Stimulated activated CD4-positive, alpha-beta T cell treated with anti-CD3 and anti-CD28 coated beads, Interleukin-4, amount 100 ng/mL, for 48 hours (primary cell): ENCODE measurements around the gene ZNF793.
A peak's percentile ranks its signal among the peaks of the same experiment; 100 is the strongest.

Source experiments
- DNase-seq, 2 donors: peaks; one replicate each; pipeline ENCODE4 v3.0.0-alpha.2; 2020; ENCODE audit warnings: low read depth in 2 of 2

The ZNF793 gene

DNA sequence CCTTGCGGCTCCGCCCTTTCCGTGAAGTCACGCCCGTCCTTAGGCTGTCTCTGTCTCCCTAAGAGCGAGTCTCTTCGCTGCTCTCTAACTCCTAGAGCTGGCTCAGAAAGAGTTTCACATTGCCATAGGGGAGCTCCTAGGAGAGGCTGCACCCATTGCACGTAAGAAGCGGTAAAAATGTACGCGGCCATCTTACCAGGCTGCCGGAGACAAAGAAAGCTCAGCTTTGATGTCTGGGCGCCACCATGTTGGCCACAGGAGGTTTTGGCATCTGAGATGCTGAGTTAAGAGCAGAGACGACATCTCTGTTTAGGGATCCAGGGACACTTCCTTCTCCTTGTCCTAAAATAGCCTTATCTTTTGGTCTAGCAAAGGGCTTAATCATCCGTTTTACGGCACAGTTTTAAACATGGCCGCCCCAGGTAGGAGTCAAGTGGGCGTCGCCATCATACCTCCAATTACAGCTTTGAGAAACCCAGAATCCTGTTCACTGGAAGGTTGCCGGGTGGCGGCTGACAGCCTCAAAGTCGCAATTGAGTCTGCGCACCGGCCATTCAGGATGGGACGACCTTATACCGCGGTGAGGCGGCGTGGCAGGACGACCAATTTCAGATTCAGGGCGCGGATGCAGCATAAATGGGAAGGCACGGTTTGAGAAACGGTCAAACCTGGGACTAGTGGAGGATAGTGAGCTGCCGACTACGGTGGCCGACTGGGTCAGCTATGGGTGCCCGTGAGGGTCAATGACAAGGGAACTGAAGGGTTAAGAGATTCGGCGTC is at the start of gene ZNF793:
TSS of gene ZNF793 (plus strand) at position 553 of the 780 bp plus-strand sequence. CDS start 16,501 bp downstream, outside the sequence.
- peak; percentile 64 to 77 for DNase-seq

- no peak for DNase-seq
Observed at GRCh38 chr19:37466277-37466797, 40.4 kb upstream of the ZNF793 start.

DNA sequence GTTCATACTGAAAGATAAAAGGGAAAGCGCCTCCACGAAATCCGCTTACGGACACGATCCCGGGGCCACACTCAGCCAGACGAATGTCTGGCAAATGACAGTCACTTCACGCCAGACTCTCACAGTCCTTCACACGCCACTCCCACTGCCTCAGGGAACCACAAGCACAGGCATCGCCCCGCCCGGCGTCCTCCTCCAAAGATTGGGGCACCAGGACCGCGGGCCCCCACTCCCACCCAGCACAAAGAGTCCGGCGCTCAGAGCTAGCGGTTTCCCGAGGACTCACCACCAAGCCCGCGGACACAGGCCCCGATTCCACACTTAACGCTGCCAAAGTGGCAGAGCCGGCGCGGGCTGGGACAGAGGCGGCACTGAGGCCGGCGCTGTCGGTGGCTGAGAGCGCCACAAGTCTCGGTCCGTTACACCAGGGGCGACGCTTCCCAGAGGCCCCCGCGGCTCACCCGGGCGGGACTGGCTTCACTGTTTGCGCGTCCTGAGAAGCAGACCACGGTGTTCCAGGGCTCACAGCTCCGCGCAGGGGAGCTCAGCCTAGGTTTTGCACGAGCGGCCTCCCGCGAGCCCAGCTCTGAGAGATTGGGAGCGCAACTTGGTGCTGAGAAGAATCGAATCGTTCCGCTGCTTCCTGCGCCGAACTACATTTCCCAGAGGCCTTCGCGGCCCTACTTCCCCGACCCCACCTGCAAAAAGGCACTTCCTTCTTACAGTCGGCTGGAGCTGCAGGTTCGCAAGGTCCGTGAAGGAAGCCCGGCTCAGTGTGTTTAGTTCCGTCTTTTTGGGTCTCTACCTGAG is 39.7 kb upstream of the ZNF793 start, which contains the start of gene ZNF569:
TSS of gene ZNF569 (minus strand) at position 647 of the 810 bp plus-strand sequence. CDS start 22,523 bp downstream, outside the sequence.
- DNase-seq = peak; percentile 73 to 82

- no peak for DNase-seq
Observed at GRCh38 chr19:37467608-37468090, 39.1 kb upstream of the ZNF793 start.

DNA sequence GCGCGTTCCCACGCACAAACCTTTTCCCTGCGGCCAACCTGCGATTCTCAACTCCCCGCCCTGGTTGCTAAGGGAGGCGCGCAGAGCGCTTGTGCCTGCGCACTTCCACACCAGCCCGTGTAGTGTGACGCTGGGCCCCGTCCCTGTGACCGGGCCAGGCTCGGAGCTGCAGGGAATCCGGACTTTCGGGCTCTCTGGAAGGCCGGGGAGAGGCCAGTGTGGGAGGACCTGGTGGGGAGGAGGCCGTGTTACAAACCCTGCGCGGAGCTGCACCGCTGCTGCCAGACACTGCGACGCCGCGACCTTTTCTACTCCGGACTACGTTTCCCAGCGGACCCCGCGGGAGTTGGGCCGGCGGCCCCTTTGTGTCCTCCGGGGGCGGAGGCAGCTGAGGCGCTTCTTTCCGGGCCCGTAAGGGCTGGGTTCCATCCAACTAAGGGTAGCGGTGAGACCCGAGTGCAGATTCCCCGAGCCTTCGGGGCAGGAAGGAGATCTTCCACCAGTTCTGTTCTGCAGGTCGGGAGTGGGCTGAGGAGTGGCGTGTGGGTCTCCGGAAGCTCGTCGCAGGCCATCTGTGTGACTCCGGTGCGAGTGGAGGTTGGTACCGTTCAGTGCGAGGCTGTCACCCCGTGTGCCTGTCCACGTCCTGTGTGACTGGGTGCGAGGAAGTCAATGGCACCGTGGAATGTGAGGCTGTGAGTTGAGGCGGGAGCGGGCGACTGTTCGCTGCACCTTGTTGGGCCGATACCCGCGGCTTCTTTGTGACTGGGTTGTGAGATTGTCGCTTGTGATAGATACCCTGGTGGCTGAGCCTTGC is 37.6 kb upstream of the ZNF793 start, which contains the start of gene ZNF570:
TSS of gene ZNF570 (plus strand) at position 396 of the 817 bp plus-strand sequence. CDS start 999 bp downstream, outside the sequence.
- DNase-seq = peak; percentile 81 to 83

- no peak for DNase-seq
Observed at GRCh38 chr19:37470216-37470615, 36.5 kb upstream of the ZNF793 start.

- no peak for DNase-seq
Observed at GRCh38 chr19:37472165-37472564, 34.6 kb upstream of the ZNF793 start.

- DNase-seq = no peak
Observed at GRCh38 chr19:37484406-37485168, 22.2 kb upstream of the ZNF793 start.

- DNase-seq = no peak
Observed at GRCh38 chr19:37492213-37492612, 14.5 kb upstream of the ZNF793 start.

DNA sequence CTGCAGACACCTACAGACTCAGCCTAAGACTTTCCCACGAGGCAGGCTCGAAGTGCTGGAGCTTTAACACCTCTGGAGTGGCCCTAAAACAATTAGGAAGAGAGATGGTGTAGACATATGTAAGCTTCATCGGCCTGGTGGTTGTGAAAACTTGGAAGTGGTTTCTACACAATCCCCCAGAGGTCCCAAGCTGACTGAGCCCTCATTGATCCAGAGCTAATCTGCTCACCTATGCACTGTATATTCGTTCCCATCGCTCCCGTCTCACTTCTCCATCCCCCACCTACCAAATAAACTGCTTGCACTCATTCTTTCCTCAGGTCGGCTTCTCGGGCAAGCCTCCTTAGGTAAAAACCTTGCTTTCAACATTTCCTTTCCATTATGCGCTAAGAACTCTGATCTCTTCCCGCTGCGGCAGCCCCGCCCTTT is 767 bp upstream of the ZNF793 start:
- DNase-seq = no peak

DNA sequence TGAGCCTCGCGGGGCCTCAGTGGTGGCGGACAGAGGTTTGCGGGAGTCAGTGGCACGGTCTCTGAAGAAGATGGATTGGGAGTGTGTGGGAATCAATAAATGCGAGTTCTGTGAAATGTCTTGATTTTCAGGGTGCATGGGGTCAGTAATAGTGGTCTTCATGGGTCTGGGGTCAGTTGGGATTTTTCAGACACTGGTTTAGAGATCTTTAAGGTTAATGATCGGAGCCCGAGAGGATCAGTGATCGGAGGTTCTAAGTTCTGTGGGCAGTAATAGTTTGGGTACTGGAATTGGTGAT is 377 bp downstream of the ZNF793 start:
- no peak for DNase-seq

- no peak for DNase-seq
Observed at GRCh38 chr19:37511186-37511585, 4.4 kb downstream of the ZNF793 start.

DNA sequence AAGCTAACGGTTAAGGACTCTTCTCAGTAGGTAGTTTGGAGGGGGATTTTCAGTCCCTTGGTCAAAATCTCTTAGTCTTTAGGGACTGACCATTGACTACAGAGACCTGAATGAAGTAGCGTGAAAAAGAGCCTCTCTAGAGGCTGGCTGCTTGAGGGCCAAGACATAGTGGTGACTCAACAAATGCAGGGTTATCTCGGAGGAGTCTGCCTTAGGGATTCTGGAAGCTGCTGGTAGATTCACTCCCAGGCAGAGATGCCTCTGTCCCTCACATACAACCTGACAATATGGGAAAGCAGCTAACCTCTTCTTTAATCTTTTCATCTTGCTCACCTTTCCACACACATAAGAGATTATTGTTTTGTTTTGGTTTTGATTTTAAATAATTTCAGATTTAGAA is 5.1 kb downstream of the ZNF793 start:
- DNase-seq = no peak

DNA sequence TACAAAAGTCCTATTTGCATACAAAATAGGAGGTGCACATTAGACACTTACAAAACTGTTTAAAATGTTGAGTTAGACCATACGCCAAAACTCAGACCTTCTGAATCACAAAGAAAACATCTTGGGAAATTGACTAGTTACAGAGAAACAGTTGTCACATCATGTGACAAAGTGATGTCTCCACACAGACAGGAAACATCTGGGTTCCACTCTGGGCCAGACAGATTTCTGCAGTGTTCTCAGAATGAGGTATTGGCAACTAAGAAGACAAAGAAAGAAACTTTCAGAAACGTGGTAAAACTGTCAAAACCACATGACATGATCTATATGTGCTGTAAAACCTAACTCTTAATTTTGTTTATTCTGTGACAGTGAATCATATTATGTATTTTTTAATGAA is 6.7 kb downstream of the ZNF793 start:
- no peak for DNase-seq

DNA sequence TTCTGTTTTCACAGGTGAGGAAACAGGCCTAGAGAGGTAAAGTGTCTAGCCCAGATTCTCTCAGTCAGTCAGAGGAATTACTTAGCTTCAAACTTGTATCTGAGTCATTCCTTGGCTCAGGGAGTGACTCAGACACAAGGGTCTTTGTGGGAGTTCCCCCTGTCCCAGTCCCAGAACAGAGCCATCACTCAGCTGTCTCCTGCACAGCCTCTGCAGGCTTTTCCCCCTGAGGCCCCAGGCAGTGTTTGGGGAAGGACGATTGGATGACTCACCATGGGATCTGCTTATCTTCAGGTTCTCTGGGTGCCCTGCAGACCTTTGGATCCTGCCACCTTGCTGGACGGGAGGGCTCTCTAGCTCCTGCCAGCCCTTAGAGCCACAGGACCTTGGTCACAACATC is 13.2 kb downstream of the ZNF793 start:
- DNase-seq = no peak

DNA sequence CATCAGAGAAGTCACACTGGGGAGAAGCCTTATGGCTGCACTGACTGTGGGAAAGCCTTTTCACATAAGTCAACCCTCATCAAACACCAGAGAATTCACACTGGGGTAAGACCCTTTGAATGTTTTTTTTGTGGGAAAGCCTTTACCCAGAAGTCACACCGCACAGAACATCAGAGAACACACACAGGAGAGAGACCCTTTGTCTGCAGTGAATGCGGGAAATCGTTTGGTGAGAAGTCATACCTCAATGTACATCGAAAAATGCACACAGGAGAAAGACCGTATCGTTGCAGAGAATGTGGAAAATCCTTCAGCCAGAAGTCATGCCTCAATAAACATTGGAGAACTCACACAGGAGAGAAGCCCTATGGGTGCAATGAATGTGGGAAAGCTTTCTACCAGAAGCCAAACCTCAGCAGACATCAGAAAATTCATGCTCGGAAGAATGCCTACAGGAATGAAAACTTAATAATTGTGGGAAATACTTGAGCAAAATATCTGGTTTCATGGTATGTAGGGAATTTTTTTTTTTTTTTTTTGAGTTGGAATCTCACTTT is 30.7 kb downstream of the ZNF793 start:
- DNase-seq = no peak

GRCh38 chr19:37551129-37551993 is 44.6 kb downstream of the ZNF793 start:
- peak; percentile 19 to 51 for DNase-seq

DNA sequence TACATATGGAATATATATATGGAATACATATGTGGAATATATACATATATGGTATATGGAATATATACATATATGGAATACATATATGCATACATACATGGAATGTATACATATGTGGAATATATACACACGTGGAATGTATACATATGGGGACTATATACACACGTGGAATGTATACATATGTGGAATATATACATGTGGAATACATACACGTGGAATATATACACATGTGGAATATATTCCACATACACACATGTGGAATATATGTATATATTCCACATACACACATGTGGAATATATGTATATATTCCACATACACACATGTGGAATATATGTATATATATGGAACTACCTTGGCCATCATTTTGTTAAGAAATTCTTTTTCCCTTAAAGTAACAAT is 56.8 kb downstream of the ZNF793 start:
- DNase-seq = no peak

- DNase-seq = no peak
Observed at GRCh38 chr19:37564624-37565369, 58.1 kb downstream of the ZNF793 start.
